ENCODE measurements around the gene POLR2L.

POLR2L gene

DNA sequence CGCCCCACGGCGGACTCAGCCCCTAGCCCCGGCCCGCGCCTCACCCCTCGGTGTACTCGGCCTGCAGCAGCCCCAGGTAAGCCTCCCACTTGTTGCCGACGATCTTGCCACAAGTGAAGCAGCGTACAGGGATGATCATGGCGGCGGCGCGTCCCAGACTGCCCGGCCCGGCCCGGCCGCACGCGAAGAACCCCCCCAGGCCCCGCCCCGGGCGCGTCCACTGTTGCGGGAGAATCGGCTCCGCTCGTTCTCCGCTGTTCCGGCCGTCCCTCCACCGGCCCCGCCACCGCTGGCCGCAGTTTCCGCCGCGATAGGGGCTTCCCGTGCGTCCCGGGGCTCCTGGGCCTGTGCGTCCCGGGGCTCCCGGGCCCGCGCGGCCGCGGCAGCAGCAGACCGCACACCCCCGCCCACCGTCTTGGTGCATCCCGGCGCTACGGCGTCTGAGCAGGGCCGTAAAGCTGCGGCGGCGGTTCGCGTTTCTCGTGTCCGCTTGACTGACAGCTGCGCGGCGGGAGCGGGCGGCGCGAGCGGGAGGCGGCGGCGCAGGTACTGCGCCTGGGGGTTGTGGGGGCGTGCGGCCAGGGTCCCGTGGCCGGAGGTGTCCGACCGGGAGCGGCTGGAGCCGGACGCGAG is at the start of gene POLR2L, which contains the start of gene TSPAN4:
POLR2L (minus strand) TSS at position 160 of the 633 bp plus-strand sequence; CDS start at position 139, 21 bp downstream.
TSPAN4 (plus strand) TSS at position 483 of the 633 bp plus-strand sequence. CDS start 7,453 bp downstream, outside the sequence.
- FAIRE-seq = peak; percentile 97
- peak; percentile 75 for DNase-seq (ENCODE audit: insufficient read length, low spot score)

DNA sequence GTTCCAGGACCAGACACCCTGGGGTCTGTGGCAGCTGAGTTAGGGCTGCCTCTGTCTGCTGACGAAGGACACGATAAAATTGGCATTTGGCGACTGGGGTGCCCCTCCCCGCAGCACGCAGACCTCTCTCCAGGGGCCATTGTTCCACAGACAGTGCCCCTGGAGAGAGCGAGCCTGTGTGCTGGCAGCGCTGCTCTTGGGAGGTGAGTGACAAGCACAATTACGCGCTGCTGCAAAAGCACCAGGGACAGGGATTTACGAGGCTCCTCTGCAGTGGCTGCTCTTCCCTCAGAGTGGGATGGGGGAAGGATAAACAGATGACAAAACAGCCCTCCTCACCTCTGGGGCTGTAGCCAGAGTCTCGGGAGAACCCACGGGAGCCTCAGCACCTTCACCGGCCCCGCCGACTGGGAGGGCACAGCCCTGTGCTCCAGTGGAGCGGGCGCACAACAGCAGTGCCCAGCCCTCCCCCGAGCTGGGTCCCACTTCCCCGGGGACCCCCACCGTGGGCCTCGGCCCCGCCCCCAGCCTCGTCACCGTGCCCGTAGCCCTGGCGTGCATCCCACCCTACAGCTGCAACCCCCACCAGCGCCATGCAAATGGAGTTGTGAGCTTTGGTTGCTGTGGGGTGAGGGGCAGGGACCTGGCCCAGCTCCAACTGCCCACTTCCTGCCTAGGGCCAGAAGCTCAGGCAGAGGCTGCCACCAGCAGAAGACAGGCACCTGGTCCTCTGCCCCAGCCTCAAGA is 48.6 kb upstream of the POLR2L start:
- DNase-seq (ENCODE audit: insufficient read length, low spot score) (no peak), FAIRE-seq (no peak)

DNA sequence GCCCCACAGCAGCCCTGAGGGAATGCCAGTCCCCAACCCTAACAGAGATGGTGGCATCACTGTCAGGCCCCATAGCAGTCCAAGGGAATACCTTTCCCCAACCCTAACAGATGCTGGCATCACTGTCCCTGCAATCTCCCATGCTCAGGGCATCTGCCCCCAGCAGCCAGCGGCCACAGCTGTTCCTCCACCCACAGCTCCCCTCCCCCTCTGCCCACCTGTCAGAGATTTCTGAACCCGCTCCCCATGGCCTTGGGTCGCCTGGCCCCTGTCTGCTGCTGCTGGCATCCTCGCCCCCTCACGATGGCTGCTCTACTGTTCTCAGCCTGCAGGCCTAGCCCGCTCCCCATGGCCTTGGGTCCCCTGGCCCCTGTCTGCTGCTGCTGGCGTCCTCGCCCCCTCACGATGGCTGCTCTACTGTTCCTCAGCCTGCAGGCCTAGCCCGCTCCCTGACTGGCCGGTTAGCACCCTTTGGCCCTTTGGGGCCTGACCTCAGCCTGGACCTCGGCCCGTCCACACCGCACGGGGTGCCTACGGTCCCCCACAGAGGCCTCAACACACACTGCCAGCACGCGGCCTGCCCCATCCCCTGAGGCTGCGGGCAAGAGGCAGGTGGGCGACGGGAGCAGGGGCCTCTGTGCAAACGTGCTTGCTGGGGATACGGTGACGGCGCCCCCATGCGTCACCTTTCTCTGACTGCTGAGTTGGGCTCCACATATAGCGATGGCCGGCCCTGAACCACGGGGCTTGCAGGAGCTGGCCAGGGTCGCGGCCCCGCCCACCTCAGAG is 47.6 kb upstream of the POLR2L start:
- DNase-seq (ENCODE audit: insufficient read length, low spot score) = no peak
- no peak for FAIRE-seq

DNA sequence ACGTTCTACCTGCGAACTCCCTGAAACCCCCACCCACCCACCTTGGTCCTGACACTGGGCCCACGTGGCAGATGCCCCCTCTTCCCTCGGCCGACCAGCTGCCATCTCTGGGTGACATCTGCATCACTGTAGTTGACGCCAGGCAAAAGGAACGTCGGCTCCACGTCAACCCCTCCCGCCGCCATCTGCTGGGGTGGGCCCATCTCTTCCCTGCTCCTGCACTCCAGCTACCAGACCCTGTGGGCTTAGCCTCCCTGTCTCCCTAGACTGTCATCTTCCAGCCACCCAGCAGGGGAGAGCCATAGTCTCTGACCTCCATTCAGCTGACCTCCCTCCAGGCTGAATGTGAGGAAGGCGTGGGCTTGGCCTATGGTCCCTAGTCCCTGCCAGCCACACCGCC is 46.9 kb upstream of the POLR2L start:
- DNase-seq (ENCODE audit: insufficient read length, low spot score) (no peak), FAIRE-seq (no peak)

DNA sequence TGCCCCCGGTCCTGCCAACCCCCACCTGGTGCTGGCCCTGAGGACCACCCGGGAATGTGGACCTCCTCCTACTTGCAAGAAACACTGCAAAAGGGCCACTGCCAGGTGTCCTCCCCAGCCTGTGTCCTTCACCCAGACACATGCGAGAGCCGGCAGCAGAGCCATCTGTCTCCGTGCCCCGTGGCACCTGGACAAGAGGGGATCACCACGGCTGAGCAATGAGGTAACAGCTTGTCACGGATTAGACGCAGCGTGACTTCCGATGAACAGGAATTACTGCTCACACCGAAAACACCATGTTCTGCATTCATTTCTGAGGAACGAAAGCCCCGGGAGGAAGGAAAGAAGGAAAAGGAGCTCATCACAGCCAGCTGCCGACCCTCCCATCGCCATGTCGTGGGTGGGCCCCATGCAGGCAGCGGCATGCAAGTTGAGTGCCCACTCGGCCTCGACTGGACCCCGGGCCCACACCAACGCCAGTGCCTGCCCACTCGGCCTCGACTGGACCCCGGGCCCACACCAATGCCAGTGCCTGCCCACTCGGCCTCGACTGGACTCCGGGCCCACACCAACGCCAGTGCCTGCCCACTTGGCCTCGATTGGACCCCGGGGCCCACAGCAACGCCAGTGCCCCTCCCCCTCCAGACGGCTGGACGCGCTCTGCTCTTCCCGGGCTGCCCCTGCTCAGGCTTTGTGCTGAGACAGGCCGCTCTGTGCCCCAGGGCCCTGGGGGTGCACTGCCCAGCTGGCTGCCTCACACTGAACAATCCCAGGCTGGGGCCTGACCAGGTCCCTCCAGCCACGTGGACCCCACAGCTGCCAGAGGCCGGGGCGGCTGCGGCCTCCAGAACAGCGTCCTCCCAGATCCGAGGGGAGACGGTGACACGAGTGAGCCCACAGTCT is 46.2 kb upstream of the POLR2L start:
- FAIRE-seq = no peak
- DNase-seq (ENCODE audit: insufficient read length, low spot score) = no peak

DNA sequence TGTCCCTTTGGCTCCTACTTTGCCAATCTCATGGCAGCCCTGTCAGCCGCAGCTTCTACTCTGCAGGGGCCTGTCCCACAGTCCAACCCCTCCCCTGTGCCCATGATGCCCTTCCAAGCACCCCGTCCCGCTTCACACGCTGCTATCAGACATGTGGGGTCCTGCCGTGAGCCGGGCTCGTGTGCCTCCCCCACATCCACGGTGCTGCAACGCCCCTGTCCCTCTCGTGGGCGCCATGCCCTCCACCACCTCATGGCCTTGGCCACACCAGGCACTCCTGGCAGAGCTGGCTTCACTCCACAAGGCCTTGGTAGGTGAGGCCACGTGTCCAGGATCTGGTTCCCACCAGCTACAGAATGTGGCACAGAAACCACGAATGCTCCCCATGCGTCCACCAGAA is 45.3 kb upstream of the POLR2L start:
- no peak for FAIRE-seq

DNA sequence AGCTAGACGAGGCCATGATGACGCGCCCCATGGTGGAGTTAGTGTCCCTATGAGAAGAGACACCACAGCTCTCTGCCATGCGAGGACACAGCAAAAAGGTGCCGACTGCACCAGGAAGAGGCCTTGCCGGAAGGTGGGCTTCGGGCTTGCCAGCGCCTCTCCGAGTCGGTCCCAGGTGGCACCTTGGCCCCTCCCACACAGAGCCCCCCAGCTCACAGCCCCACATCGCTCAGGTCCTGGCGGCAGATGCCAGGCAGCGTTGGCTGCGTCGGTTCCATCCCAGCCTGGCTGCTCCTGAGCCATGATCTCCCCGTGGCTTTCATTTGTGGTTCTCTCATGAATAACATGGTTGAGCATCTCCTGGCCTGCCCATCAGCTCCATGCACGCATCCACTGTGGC is 44.2 kb upstream of the POLR2L start:
- DNase-seq (ENCODE audit: insufficient read length, low spot score) (no peak), FAIRE-seq (no peak)

More for the DNA sequence above, 45.3 kb upstream of the POLR2L start:
- no peak for DNase-seq (ENCODE audit: insufficient read length, low spot score)

DNA sequence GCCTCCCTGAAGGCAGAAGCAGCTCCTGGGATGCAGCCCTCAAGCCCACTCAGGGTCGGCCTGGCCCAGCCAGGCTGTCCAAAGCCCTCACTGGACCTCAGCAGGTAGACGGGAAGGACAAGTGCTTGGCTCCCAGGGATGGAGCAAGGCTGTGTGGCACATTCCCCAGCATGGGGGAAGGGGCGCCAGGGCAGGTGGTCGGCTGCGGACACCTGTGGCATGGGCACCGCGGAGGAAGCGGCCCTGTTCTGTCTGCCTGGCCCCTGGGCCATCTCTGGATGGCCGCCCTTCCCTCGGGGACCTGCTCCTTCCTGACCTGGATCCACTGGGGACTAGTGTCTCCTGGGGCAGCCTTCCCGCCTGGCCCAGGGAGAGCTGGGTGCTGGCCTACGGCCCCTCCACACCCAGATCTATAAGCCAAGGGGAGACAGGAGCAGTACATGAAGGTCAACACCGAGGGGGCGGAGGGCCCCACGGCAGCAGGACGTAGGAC is 42.3 kb upstream of the POLR2L start:
- FAIRE-seq = no peak
- DNase-seq (ENCODE audit: insufficient read length, low spot score) = no peak

DNA sequence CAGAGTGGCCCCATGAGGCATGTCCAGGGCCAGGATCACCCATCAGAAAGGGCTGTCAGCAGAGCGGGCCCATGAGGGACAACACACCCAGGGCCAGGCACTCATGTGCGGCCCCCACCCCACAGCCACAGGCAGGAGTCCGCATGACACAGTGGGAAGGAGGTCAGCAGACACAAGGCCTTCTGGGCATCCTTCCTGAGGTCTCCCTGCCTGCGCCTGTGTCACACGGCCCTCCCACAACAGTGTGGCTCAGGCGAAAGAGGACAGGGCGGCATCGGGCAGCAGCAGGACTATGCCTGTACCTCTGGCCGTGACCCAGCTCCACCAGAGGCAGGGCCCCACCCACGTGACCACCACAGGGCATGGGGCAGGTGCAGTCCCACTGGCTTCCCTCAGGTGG is 41.2 kb upstream of the POLR2L start:
- FAIRE-seq (no peak), DNase-seq (ENCODE audit: insufficient read length, low spot score) (no peak)

DNA sequence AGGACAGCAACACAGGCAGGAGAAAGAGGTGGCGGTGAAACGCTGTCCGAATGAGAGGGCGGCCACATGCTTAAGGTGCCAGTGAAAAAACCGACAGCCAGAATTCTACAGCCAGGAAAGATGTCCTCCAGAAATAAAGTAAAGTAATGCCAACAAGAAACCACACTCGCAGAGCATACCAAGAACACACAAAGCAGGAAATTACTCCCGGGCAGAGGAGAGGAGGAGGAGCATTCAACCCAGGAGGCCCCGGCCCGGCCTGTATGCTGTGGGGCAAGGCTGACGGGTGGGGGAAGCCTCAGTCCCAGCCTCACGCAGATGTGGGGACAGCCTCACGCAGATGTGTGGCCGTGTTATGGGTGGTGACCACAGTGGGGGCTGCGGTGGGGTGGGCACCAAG is 40.3 kb upstream of the POLR2L start:
- FAIRE-seq (no peak), DNase-seq (ENCODE audit: insufficient read length, low spot score) (no peak)

DNA sequence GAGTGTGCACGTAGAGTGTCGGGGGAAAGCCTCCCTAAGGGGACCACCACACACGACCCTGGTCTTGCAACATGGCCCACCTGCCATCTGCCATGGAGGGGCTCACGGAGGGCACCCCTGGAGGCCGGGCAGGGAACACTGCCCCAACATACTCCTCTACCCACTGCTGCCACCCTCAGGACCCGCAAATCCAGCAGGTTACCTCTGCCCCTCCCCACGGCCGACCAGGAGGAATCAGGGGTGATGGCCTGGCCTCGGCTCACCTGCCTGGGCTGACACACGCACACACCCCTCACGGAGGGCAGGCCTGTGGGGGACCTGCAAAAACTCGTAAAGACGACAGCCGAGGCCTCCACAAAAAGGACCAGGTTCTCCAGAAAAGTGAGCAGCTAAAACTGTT is 38.1 kb upstream of the POLR2L start:
- no peak for FAIRE-seq
- no peak for DNase-seq (ENCODE audit: insufficient read length, low spot score)

DNA sequence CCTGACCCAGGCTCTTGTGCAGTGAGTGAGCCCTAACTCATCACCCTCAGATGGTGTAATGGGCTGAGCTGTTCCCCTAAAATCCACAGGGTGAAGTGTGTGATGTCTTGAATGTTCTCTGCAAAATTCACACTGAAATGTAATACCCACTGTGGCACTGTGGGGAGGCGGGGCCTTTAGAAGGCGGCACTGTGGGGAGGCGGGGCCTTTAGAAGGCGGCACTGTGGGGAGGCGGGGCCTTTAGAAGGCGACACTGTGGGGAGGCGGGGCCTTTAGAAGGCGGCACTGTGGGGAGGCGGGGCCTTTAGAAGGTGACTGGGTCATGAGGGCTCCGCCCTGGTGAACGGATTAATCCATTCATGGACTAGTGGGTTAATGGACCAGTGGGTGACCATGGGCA is 35.2 kb upstream of the POLR2L start:
- DNase-seq (ENCODE audit: insufficient read length, low spot score) = no peak
- FAIRE-seq = no peak

DNA sequence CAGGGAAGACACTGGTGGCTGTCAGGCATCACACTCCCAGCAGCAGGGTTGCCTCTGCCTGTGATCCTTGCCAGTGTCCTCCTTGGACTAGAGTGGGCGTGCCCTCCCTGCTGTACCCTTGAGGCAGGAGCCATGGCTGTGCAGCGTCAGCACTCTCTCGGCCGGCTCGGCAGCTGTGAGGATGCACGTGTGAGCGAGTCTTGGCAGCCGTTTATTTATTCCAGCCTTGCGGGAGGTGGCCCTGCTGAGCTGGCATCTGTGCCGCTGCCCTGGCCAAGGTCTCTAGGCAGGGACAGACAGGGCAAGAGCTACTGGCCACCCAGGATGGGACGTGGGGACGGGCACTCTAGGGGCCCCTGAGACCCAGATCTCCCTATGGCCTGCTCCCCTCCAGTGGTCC is 34.2 kb upstream of the POLR2L start:
- no peak for DNase-seq (ENCODE audit: insufficient read length, low spot score)
- FAIRE-seq = no peak

DNA sequence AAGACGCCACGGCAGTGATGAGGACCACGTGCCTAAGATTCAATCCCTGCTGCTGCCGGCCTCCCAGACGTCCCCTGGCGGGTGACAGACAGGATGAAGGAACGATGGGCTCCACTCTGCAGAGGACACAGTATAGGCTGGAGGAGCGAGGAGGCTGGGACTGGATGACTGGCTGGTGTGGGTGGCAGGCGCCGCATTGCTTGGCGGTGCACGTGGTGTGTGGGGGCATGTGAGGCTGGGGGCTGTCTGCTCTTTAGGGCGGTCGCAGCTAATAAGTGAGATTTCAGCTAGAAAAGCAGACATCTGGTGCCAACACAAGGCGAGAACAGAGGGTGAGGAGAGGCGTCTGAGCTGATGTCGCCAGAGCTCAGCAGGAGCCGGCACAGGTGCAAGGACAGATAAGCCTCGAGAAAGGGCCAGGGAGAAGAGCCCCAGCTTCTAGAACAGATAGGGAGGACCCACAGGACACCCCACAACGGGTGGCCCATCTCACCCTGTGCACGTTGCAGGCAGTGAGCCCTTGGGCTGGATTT is 33.5 kb upstream of the POLR2L start:
- FAIRE-seq (no peak), DNase-seq (ENCODE audit: insufficient read length, low spot score) (no peak)

DNA sequence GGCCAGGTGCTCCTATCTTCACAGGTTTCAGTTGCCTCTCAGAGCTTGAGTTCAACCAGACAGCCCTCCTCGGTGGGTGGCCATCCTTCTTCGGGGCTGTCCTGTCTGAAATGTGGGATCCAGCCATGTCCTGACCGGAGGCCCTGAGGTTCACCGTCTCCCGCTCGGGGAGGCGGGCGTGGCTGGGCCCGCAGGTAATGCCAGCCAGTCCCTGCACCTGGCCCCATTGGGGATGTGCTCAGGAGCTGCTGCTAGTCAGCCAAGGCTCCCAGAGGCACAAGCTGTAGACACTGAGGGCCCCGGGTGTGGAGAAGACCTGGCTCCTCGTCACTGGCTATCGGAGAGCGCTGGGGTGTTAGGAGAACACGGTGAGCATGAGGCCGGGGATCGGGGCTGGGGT is 32.9 kb upstream of the POLR2L start:
- DNase-seq (ENCODE audit: insufficient read length, low spot score) (no peak), FAIRE-seq (no peak)

DNA sequence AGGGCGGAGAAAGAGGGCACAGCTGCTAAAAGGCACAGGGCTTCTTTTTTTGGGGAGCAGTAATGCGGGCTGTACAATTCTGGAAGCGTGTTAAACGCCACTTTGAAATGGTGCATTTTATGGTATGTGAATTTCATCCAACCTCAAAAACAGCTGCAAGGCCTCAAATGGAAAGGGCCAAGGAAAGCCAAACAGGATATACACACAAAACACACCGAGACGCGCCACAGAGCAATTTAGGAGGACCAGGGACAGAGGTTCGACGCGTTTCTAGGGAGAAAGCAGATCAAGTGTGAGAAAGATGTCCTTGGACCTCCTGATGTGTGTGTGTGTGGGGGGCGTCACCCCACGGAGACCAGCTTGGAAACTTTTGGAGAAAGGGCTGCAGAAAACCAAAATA is 31.4 kb upstream of the POLR2L start:
- no peak for DNase-seq (ENCODE audit: insufficient read length, low spot score)
- no peak for FAIRE-seq

DNA sequence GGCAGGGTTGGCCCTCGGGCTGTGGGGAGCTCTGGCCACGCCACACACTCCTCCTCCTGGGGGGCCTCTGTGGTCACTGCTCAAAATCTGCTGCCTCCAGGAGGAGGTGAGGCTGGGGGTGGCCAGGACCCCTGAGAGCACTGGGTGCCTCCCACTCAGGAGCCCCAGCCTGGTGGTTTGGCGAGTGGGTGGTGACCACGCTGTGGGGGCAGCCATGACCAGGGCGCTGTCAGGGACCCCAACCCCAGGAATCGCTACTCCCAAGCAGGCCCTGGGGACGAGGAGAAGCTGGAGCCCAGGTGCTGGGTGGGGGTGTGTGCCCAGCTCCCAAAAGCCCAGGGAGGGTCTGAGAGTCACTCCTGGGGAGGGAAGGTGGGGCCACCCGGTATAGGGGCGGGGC is 30.5 kb upstream of the POLR2L start:
- DNase-seq (ENCODE audit: insufficient read length, low spot score) (no peak), FAIRE-seq (no peak)

DNA sequence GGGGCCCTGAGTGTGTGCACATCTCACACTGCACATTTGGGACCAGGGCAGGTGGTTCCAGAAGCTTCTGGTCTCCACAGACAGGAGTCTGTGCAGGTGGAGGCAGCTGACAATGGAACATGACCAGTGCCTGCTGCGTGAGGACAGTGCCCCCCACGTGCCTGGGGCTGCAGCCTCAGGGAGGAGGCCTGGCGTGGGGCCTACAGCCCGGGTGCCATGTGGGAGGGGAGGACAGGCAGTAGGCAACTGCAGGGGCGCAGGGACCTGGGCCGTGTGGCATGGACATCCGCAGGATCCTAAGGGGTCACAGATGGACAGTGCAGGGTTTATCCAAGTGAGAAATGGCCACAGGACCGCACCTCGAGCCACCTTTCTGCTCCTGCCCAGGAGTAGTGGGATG is 29.1 kb upstream of the POLR2L start:
- FAIRE-seq = no peak

DNA sequence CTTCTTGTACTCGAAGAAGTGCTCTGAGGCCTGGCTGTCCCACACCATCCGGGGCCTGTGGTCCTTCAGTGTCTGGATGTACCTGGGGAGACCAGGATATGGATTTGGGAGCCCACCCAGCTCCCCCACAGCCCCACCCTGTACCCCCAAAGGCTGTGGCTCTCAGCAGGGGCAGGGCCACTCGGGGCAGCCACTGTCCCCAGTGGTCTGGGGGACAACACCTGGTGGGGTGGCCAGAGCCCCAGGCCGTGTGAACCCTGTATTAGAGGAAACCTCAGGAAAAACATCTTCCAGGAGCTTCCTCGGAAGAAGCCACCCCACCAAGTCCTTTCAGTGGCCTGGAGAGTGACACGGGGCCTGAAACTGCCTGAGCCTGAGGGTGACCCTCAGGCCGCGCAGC is 28.1 kb upstream of the POLR2L start:
- no peak for FAIRE-seq
- DNase-seq (ENCODE audit: insufficient read length, low spot score) = no peak

More for the DNA sequence above, 29.1 kb upstream of the POLR2L start:
- DNase-seq (ENCODE audit: insufficient read length, low spot score) = no peak

DNA sequence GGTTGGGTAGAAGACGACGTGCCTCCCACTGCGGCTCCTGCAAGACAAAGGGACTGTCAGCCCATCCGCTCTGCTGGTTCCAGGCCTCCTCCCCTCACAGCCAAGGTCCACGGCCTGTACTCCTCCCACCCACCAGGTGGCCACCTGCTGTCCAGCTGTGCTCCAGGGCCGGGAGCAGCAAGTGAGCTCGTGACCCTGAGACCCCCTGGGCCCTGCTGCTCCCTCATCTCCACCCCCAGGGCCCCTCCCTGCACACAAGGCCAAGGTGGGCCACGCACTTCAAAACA is 27.7 kb upstream of the POLR2L start:
- FAIRE-seq (no peak), DNase-seq (ENCODE audit: insufficient read length, low spot score) (no peak)
